SK-N-SH treated with all-trans-retinoic acid at 6 μM for 48 hours (cell line): ENCODE results near the gene ZNF689.

ENCODE experiments used
- ARNTL ChIP-seq: fragments of 450-650 bp; formaldehyde crosslinking; IDR thresholded peaks from 2 replicates; pipeline ENCODE4 v1.5.0; 2020; ENCODE audit warnings: low read depth, mild to moderate bottlenecking, moderate library complexity, borderline replicate concordance
- CREB5 ChIP-seq: fragments of 250-450 bp; sonication (Bioruptor Pico); IDR thresholded peaks from 2 replicates; pipeline ENCODE4 v1.5.1; 2020; ENCODE audit warnings: low read depth, mild to moderate bottlenecking, moderate library complexity
- PATZ1 ChIP-seq: fragments of 250-450 bp; sonication (Bioruptor Pico); IDR thresholded peaks from 2 replicates; pipeline ENCODE4 v1.8.0; 2020; ENCODE audit warnings: mild to moderate bottlenecking, moderate library complexity, borderline replicate concordance
- RARB ChIP-seq: fragments of 250-450 bp; sonication (Bioruptor Pico); IDR thresholded peaks from 2 replicates; pipeline ENCODE4 v1.8.0; 2021; ENCODE audit warnings: mild to moderate bottlenecking, moderate library complexity
- ZFP3 ChIP-seq: fragments of 250-450 bp; sonication (Bioruptor Pico); IDR thresholded peaks from 2 replicates; pipeline ENCODE4 v1.5.0; 2020; ENCODE audit warnings: mild to moderate bottlenecking, moderate library complexity
- ZNF8 ChIP-seq: fragments of 450-650 bp; formaldehyde crosslinking; IDR thresholded peaks from 2 replicates; pipeline ENCODE4 v1.5.0; 2020; ENCODE audit warnings: mild to moderate bottlenecking, moderate library complexity

GRCh38 chr16:30649725-30650368 is 39.7 kb upstream of the ZNF689 start:
- no peak for TF ChIP-seq ZNF8 (CRISPR knock-in tag)
- TF ChIP-seq ARNTL (CRISPR knock-in tag): no peak
- no peak for TF ChIP-seq RARB (CRISPR knock-in tag)
- TF ChIP-seq CREB5: no peak
- TF ChIP-seq PATZ1 (CRISPR knock-in tag): no peak
- no peak for TF ChIP-seq ZFP3 (CRISPR knock-in tag)
